NCI-H345 treated with DMSO at 0.1 percent for 48 hours (cell line): Measurements from ENCODE around the gene LYAR.

ENCODE experiments used
- DNase-seq: peaks from one replicate; lab custom pipeline; 2025; ENCODE audit not compliant: unreplicated experiment; lab: John Stamatoyannopoulos, UW

Gene LYAR

DNA sequence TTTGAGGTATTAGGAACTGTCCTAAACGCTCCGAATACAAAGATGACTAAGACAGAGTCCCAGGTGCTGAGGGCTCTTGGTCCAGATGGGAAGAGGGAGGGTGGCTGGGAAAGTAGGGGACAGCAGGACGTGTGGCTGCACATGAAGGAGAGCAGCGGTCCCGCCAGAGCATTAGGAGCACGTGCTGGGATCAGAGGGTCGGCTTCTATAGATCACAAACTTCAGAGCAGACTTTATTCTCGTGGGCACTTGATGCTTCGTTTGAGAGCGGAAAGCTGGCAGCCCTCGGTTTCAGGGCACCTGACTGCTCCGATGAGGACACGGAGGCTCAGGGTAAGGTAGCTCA, 26.2 kb upstream of the LYAR start:
- no peak for DNase-seq

GRCh38 chr4:4315461-4316149, 25.7 kb upstream of the LYAR start:
- DNase-seq, result no peak

DNA sequence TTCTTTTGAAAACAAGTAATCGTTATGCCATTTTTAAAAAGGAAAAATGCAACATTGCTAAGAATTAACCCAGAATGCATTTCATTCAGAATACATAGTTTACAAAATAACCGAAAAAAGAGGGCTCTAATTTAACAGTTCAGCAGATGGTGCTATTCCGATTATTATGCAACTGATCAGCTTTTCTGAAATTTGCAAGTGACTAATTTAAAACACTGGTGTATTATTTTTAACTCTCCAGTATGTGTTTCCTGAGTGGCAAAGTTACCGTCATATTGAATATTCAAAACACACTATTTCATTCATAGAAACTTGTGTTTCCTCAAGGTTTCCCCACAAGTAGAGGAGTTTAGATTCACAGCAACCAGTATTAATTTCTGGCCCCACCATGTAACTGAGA, 21.2 kb upstream of the LYAR start:
- no peak for DNase-seq

DNA sequence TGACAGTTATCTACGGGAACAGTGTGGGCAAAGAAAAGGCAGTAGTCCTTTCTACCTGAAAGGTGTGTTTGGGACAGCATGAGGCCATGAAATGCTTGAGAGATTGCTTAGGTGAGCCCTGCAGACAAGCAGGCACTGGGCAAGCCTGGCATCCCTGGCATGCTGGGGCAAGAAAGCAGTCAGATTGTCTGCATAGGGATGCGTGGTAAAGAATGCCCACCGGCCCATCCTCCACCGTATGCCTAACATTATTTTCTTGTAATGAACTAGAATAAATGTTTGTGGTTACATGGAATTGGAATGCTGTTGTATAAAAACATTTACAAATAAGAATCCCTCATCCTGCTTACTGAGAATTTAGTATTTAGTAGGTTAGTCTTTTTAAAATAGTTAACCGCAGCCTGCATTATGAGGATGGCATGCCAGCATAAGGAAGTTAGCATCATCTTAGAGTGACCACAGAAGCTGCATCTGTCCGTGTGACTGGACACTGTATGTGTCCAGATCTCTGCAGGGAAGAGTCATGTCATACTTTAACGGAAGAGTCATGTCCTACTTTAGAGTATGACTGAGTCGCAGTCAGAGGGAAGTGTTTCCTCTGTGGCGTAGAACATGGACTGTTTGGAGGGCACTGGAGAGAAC, 19.0 kb upstream of the LYAR start:
- DNase-seq, result no peak

GRCh38 chr4:4306920-4307319, 17.0 kb upstream of the LYAR start:
- no peak for DNase-seq

DNA sequence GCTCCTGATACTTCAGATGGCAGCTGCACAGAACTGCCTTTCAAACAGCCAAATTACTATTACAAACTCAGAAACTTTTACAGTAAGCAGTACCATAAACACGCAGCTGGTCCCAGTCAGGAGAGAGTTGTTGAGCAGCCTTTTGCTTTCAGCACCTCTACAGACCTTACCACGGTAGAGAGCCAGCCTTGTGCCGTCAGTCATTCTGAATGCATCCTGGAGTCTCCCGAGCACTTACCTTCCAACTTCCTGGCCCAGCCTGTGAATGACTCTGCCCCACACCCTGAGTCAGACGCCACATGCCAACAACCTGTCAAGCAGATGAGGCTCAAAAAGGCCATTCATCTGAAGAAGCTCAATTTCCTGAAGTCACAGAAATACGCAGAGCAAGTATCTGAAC, 12.5 kb upstream of the LYAR start:
- no peak for DNase-seq

GRCh38 chr4:4302001-4302400, 12.0 kb upstream of the LYAR start:
- no peak for DNase-seq

DNA sequence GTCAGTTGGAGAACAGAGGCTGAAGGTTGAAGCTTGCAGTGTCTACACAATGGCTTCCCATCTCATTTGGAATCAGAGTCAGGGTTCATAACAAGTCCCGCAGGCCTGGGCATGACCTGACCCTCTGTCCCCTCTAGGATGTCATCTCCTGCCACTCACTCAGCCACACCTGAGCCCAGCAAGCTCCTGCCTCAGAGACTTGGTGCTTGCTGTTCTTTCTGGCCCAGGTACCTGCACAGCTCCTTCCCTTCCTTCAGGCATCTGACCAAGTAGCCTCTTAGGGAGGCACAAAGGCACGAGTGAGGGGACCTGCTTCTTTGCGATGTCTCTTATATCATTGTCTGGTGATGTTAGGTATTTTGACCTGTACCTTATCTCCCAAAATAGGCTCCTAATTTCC, 9.1 kb upstream of the LYAR start:
- DNase-seq, result no peak

DNA sequence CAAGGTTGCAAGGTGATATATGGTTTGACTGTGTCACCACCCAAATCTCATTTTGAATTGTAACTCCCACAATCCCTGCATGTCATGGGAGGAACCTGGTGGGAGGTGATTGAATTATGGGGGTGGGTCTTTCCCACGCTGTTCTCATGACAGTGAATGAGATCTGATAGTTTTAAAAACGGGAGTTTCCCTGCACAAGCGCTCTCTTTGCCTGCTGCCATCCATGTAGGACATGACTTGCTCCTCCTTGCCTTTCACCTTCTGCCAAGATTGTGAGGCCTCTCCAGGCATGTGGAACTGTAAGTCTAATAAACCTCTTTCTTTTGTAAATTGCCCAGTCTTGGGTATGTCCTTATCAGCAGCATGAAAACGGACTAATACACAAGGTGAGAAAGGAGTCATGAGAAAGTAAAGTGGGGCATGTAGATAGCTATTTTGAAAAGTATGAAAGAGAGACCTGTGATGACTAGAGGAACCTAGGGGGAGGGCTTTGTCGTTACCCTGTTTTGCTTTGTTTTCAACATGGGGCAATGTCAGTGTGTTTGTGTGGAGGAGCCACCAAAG, 6.4 kb upstream of the LYAR start:
- DNase-seq, result no peak

GRCh38 chr4:4293279-4293678, 3.3 kb upstream of the LYAR start:
- no peak for DNase-seq

- no peak for DNase-seq
Observed at GRCh38 chr4:4289597-4289940, 385 bp downstream of the LYAR start.

- DNase-seq, result no peak
Observed at GRCh38 chr4:4289055-4289454, 899 bp downstream of the LYAR start.

DNA sequence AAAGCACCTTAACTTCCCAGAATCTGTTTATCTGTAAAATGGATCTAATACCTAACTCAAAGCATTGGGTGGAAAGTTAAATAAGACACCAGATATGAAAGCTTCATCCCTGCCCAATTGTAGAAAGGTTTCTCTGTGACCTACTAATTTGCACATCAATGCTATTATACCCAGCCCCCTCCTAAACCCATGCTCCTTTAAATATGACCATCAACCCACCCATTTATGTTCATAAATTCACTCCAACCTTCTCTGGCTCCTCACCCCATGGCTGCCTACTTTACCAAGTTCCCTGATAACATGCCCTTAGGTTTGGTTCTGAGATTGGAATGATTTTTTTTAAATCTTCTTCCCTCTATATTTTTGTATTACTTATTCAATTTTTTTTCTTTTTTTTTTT, 1.9 kb downstream of the LYAR start:
- no peak for DNase-seq

DNA sequence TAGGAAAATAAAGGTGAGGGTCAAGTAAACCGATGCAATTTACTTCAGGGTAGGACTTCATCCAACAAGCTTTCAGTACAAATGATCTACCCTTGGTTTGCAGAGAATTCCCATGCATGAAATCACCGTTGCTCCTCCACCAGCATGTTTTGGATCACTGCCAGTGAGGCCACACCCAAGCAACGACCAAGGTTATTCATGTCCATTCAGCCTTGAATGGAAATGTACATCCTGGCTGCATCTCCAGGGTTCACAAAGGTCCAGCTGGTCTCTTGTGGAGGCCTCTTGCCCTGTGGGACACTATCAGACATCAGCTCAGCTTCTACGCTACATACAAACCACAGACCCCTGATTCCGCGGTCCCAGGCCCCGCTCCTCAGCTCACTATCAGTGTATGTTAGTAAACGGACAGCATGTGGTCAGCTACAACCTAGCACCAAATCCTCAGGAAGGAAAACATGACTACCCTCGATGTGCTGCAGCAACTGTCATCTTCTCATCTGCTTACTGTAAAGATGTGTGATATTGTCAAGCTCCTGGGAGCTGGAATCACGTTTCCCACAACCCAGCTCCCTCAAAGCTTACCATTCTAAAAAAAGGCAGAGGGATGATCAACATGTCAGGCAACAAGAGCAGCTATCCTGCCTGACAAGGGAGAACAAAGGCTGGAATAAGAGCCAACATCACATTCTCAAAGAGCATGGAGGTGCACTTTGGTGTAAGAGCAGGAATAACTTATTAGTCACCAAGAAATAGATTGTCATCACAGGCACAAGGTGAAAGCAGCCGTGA, 4.9 kb downstream of the LYAR start:
- DNase-seq, result no peak

DNA sequence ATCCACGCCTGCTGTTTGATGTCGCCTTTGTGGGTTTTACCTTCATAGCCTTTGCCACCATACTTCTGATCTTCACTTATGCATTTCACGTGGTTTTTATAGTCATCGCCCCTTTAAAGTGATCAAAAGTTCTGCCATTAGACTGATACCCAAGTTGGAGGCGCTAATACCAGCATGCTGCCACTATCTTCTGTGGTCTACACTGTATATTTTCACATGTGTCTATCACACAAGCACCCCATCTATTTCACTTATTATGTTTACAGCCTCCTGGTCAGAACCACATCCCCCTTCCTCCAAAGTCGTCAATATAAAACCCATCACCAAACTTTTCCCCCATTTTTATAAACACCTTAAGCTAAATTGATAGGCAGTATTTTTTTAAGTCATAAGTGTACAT, 8.2 kb downstream of the LYAR start:
- DNase-seq, result no peak

DNA sequence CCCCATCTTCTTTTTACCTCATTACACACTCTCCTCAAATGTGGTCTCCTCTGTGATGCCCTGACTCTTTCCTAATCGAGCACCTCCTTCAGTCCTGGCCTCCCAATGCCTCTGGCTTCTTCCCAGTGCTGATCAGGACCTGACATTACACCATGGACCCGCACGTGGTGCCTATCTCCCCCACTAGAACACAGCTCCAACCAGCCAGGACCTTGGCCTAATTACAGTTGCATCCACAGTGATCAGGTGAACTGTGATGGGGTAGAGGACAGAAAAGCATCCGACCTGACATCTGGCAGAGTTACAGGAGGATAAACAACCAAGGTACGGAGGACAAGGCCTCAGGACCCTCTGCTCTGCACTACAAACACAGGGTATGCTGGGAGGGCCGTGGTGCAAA, 12.4 kb downstream of the LYAR start:
- DNase-seq, result no peak

DNA sequence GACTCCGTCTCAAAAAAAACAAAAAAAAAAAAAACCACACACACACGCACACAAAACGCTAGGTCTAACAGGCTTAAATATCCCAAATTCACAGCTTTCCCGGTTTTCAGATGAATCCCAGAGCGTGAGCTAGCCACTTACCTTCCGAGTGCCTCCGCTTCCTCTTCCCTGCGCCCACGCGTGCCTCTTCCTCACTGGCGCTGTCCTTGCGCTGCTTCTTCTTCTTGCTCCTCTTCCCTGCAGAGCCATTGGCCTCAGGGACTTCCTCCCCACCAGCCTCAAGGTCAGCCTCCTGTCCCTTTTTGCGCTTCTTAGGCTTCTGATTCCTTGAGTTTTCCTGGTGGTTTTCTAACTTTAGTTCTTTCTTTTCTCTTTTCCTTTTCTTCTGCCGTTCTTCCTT, 15.7 kb downstream of the LYAR start:
- DNase-seq, result no peak

- DNase-seq, result no peak
Observed at GRCh38 chr4:4271912-4272311, 18.0 kb downstream of the LYAR start.

- DNase-seq, result no peak
Observed at GRCh38 chr4:4270529-4270928, 19.4 kb downstream of the LYAR start.

DNA sequence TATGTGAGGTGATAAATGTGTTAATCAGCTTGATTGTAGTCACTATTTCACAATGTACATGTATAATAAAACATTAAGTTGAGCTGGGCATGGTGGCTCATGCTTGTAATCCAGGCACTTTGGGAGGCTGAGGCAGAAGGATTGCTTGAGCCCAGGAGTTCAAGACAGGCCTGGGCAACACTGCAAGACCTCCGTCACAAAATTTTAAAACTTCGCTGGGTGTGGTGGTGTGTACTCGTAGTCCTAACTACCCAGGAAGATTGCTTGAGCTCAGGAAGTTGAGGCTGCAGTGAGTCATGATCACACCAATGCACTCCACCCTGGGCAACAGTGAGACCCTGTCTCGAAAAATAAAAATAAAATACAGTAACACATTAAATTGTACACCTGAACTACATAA, 20.1 kb downstream of the LYAR start:
- DNase-seq, result no peak

GRCh38 chr4:4269331-4269731, 20.6 kb downstream of the LYAR start:
- no peak for DNase-seq

DNA sequence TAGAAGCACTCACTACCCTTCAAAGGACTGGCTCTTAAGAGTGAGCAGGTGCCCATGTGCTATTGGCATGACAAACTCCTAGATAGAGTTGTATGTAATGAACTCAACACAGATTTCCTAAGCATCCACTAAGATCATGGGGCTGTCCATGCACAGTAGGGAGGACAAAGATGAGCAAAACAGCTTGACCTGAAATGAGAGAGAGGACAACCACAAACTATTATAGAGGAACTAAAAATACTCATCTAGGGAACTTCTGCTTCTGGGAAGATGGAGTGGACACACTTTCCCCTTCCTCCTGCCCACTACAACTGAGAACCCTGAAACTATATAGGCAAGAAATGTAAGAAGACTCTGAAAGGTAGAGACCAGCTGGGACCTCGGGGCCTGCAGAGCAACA, 21.2 kb downstream of the LYAR start:
- no peak for DNase-seq
